Mesothelial cell of epicardium (in vitro differentiated cells): ENCODE measurements around the gene AP3B2. TPM values are rescaled to one million over a fixed set of nuclear protein-coding genes. Genes with fewer than 3 reads are reported as not detected.

Experiments used
- DNase-seq, 2 experiments: peaks; one replicate each; pipeline ENCODE4 v3.0.0; 2021; ENCODE audit warnings: low spot score in 2 of 2; ENCODE audit not compliant: unreplicated experiment in 2 of 2
- H3K27ac Mint-ChIP-seq: 2 replicates; pipeline ENCODE4 v1.8.0; 2021; ENCODE audit warnings: mixed read lengths
- H3K27me3 Mint-ChIP-seq: 2 replicates; pipeline ENCODE4 v1.8.0; 2021; ENCODE audit warnings: low read depth, mixed read lengths
- H3K36me3 Mint-ChIP-seq: 2 replicates; pipeline ENCODE4 v1.8.0; 2021; ENCODE audit warnings: mixed read lengths
- H3K4me1 Mint-ChIP-seq: 2 replicates; pipeline ENCODE4 v1.8.0; 2021; ENCODE audit warnings: mixed read lengths
- H3K4me3 Mint-ChIP-seq: 2 replicates; pipeline ENCODE4 v1.8.0; 2021; ENCODE audit warnings: mild to moderate bottlenecking, moderate library complexity, mixed read lengths
- H3K9me3 Mint-ChIP-seq: 2 replicates; pipeline ENCODE4 v1.8.0; 2021; ENCODE audit warnings: mixed read lengths
- total RNA-seq: library from RNA; stranded (reverse); gene quantifications from 3 replicates; pipeline ENCODE4 v1.2.1, GENCODE V29; 2021
- TF ChIP-seq, protein P1 (sequence below): fragments of 200-600 bp; sonication (generic); IDR thresholded peaks from one replicate; pipeline ENCODE4 v1.5.0; 2021; ENCODE audit warnings: antibody characterized with exemption; ENCODE audit not compliant: unreplicated experiment

The AP3B2 gene
- total RNA-seq, 1 donor from 2014 or later: 1.3 TPM

DNA sequence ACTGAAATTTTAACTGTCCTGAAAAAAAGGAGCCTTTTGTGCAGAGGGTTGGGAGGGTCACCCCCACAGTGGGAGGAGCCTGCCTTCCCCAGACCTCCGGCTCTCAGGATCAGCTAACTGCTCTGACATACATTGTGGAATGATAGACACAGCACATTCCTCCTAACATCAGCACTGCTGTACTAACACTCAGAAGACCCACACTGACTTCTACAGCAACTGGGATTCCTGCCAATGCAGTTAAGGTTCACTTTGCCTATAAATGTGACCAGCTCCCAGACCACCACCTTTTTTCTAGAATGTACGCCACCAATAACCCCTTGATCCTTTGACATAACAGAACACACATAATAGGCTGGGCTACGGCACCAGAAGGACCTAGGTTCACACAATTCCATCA is 65.7 kb downstream of the AP3B2 start:
- Mint-ChIP-seq H3K36me3 (no peaks in the 10 kb centered on the region), H3K4me3 (no peak overlapping the region), H3K4me1 (peaks cover 8% of the 10 kb centered on the region), H3K9me3 (no peaks in the 10 kb centered on the region), H3K27ac (no peak overlapping the region), H3K27me3 (peaks cover 92% of the 10 kb centered on the region)
- DNase-seq: no peak
- TF ChIP-seq, protein P1, sequence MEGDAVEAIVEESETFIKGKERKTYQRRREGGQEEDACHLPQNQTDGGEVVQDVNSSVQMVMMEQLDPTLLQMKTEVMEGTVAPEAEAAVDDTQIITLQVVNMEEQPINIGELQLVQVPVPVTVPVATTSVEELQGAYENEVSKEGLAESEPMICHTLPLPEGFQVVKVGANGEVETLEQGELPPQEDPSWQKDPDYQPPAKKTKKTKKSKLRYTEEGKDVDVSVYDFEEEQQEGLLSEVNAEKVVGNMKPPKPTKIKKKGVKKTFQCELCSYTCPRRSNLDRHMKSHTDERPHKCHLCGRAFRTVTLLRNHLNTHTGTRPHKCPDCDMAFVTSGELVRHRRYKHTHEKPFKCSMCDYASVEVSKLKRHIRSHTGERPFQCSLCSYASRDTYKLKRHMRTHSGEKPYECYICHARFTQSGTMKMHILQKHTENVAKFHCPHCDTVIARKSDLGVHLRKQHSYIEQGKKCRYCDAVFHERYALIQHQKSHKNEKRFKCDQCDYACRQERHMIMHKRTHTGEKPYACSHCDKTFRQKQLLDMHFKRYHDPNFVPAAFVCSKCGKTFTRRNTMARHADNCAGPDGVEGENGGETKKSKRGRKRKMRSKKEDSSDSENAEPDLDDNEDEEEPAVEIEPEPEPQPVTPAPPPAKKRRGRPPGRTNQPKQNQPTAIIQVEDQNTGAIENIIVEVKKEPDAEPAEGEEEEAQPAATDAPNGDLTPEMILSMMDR: no peak

DNA sequence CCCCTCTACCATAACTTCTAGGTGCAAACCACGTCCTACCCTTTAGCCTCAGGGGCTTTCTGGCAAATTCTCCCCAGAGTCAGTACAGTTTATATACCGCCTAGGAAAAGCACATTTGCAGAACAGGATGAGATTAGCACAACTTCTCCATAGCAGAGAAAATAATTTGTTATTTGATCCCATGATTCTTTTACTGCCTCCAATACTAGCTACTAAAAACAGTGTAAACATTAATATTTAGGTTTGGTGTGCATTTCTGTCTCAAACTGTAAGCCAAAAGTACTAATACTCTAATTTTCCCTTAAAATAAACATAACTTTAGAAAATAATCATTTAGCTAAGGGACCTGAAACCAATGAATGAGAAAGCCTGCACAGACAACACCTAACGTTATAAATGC is 67.0 kb downstream of the AP3B2 start:
- DNase-seq: no peak
- H3K4me3 Mint-ChIP-seq: no peak overlapping the region

DNA sequence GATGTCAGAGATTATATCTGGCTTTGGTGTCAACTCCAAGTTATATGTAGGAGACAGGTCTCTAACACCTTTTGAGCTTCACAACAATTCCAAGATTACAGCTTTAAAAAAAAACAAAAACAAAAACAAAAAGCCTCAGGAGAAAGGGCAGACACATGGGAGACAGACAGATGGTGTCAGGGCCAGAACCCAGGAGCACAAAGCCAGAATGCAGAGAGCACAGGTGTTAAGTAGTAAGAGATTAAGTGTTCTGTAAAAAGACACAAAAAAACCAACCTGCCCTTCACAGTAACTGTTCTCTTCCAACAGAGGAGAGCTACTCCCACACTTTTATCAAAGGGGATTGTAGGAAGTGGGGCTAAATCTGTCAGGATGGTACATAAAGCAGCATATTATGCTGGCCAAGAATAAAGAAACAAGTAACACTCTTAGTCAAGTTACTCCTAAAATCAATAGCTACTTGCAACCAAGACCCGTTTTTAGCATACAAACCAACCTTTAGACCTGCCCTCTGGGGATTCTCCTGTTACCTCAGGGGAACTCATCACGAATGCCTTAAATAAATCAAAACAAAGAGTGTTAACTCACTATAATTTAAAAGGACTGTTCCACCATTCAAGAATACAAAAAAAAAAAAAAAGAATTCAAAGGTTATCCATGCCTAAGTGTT is 68.4 kb downstream of the AP3B2 start:
- H3K27ac Mint-ChIP-seq: no peak overlapping the region

More for the DNA sequence above, 67.0 kb downstream of the AP3B2 start:
- H3K36me3 Mint-ChIP-seq: no peaks in the 10 kb centered on the region
- TF ChIP-seq, protein P1: no peak
- H3K27me3 Mint-ChIP-seq: peaks cover 94% of the 10 kb centered on the region
- no peak overlapping the region for H3K27ac Mint-ChIP-seq
- peaks cover 3% of the 10 kb centered on the region for H3K4me1 Mint-ChIP-seq
- no peaks in the 10 kb centered on the region for H3K9me3 Mint-ChIP-seq

DNA sequence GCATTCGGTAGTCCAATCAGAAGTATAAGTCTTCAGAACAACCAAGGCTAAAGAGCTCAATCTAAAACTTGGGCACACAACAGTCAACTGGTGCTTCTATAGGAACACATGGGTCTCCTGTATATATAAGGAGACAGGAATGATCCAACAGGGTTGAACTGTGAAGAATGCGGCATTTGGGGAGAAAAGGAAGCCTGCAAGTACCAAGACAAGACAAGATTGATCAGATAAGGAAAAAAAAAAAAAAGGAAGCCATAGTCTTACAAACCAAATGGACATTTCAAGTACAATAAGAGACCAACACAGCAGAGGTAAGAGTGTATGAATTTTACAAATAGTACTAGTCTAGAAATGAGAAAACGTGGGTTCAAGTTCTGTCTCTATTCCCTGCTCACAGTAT is 69.0 kb downstream of the AP3B2 start:
- Mint-ChIP-seq H3K4me1 (no peaks in the 10 kb centered on the region), H3K36me3 (no peaks in the 10 kb centered on the region), H3K4me3 (no peak overlapping the region), H3K27ac (no peak overlapping the region), H3K27me3 (peaks cover 99% of the 10 kb centered on the region), H3K9me3 (no peaks in the 10 kb centered on the region)
- TF ChIP-seq, protein P1: no peak
- DNase-seq: no peak

More for the DNA sequence above, 68.4 kb downstream of the AP3B2 start:
- TF ChIP-seq, protein P1: no peak
- Mint-ChIP-seq H3K36me3 (no peaks in the 10 kb centered on the region), H3K9me3 (no peaks in the 10 kb centered on the region), H3K4me1 (peaks cover 3% of the 10 kb centered on the region), H3K4me3 (no peak overlapping the region), H3K27me3 (peaks cover 99% of the 10 kb centered on the region)
- no peak for DNase-seq

DNA sequence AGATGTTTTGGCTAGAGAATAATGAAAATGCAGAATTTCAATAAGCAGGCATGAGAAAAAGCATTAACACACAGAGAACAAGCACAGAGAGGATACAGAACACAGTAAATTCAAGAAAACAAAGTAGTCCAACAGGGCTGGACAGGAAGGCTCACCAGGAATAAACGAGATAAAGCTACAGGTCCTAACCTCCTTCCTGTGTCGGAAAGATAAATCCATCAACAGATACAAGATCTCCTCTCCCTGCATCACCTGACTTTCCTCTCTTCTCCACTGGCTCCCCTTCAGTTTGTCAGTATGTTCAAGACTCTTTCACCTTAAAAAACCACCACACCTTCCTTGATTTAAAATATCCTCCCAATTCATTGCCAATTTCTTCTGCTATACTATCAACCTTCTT is 73.9 kb downstream of the AP3B2 start:
- no peaks in the 10 kb centered on the region for H3K4me1 Mint-ChIP-seq
- no peaks in the 10 kb centered on the region for H3K9me3 Mint-ChIP-seq
- no peak overlapping the region for H3K4me3 Mint-ChIP-seq
- peaks cover 81% of the 10 kb centered on the region for H3K27me3 Mint-ChIP-seq
- TF ChIP-seq, protein P1: no peak
- no peaks in the 10 kb centered on the region for H3K36me3 Mint-ChIP-seq
- no peak for DNase-seq
- no peak overlapping the region for H3K27ac Mint-ChIP-seq

DNA sequence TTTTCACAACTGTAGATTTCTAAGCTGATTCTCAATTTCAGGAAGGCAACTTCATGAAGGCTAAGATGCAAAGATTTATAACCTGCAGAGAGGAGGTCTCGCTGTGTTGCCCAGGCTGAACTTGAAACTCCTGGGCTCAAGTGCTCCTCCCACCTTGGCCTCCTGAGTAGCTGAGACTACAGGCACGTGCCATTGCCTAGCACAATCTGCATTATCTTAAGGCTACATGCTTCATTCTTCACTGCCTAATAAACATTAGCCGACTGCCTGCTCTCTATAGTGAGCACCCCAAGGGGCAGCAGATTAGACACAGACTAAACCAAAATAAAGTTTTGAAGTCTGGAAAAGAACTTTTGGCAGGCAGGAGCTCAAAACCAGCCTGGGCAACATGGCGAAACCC is 79.6 kb downstream of the AP3B2 start:
- H3K4me1 Mint-ChIP-seq: no peaks in the 10 kb centered on the region
- no peak for DNase-seq
- H3K36me3 Mint-ChIP-seq: no peaks in the 10 kb centered on the region
- no peak overlapping the region for H3K27ac Mint-ChIP-seq
- TF ChIP-seq, protein P1: no peak
- no peaks in the 10 kb centered on the region for H3K9me3 Mint-ChIP-seq
- peaks cover 57% of the 10 kb centered on the region for H3K27me3 Mint-ChIP-seq
- no peak overlapping the region for H3K4me3 Mint-ChIP-seq
